WI38 (cell line): ENCODE data around the gene SYNGR1.
"Not testable (repeated sequence)": the region's sequence is repeated elsewhere in the genome, so short reads cannot be mapped to it uniquely, and the experiment has no call there.

Experiments
- H3K4me3 ChIP-seq: 2 replicates; pipeline ENCODE4 v1.5.1; 2011; ENCODE audit warnings: low read depth, mild to moderate bottlenecking, control low read depth, low read length
- TF ChIP-seq, protein P1 (sequence below): IDR thresholded peaks from 2 replicates; pipeline ENCODE4 v1.5.1; 2012; ENCODE audit warnings: low read depth, mild to moderate bottlenecking, control low read depth, low read length

SYNGR1 gene

DNA sequence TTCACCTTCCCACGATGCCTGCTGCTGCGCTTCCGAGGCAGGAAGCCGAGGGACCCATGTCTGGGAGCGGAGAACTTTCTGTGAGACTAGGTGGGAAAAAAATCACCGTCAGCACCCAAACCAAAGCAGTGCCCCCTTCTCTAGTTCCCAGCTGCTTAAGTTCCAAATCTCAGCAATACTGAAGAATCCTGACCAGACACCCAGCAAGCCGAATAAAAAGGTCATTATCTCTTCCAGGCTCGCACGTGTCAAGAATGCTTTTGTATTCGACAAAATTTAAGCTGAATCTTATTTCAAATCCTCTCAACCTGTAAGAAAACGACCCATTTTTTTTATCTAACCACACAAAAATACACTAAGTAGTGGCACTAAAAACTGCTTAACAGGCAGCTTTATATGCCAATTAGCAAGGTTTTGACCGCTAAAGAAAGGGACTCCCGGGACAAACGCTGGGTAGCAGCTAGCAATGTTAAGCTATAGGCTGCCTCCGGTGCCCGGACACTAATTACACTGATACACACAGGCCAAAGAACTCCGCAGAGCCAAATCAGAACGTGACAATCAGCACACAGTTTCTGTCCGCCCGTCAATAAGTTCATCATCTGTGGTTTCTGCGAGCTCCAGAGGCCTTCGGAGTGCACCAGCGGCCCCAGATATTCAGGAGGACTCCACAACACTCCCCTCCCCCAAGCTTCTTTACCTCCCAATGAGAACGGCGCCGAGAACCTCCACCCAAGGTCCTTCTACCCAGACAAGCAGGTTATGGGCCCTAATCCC, 31.1 kb upstream of the SYNGR1 start:
- TF ChIP-seq, protein P1, sequence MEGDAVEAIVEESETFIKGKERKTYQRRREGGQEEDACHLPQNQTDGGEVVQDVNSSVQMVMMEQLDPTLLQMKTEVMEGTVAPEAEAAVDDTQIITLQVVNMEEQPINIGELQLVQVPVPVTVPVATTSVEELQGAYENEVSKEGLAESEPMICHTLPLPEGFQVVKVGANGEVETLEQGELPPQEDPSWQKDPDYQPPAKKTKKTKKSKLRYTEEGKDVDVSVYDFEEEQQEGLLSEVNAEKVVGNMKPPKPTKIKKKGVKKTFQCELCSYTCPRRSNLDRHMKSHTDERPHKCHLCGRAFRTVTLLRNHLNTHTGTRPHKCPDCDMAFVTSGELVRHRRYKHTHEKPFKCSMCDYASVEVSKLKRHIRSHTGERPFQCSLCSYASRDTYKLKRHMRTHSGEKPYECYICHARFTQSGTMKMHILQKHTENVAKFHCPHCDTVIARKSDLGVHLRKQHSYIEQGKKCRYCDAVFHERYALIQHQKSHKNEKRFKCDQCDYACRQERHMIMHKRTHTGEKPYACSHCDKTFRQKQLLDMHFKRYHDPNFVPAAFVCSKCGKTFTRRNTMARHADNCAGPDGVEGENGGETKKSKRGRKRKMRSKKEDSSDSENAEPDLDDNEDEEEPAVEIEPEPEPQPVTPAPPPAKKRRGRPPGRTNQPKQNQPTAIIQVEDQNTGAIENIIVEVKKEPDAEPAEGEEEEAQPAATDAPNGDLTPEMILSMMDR, result no peak
- H3K4me3 ChIP-seq, result peak overlapping the region; percentile 95

DNA sequence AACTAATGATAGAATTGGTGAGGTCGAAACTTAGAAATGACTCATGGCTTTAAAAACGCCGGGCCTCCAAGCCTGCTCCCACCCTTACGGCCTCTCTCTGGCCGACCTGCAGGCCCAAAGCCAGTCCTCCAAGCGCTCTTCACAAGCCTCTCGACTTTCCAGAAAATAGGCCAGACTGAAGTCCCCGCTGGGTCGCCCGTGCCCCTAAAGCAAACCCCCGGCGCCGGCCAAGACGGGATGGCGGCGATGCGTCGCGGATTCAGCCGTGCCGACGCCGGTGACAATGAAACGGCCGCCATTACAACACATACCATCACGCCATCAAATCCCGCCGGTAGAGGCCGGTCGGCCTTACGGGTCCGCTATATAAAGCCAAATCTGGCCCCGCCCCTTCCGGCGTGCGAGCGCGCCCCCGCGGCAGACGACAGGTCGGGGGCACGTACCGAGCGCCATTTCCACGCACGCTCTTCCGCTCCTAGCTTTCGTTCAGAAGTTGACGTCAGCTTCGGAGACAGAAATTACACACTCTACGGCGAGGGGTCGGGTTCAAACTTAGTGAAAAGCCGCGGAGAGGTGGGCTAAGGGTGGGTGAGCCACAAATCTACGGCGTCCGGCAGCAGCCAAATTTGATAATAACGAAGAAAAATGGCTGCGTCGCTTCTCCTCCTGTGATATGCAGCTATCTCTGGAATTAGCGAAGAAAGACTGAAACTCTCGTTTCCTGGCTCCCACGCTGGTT, 30.3 kb upstream of the SYNGR1 start, which contains the start of gene RPL3:
TSS of gene RPL3 (minus strand) at position 340 of the 739 bp plus-strand sequence. CDS start at position 314, 26 bp downstream.
- peak within 1 kb of the TSS; percentile 95 for H3K4me3 ChIP-seq
- TF ChIP-seq, protein P1, result no peak

DNA sequence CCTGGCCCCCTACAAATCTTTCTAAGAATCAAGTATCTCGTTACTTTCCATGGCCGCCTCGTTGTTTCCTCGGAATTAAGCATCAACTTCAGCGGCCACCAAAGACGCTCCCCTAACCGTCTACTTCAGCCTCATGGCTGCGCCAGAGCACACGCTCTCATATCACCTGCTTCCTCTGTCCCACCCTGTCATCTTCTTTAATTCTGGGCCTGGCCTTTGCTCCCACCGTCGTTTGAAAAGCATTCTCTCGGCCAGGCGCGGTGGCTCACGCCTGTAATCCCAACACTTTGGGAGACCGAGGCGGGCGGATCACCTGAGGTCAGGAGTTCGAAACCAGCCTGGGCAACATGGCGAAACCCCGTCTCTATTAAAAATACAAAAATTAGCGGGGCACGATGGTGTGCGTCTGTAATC, 29.2 kb upstream of the SYNGR1 start:
- not testable (repeated sequence) for H3K4me3 ChIP-seq

DNA sequence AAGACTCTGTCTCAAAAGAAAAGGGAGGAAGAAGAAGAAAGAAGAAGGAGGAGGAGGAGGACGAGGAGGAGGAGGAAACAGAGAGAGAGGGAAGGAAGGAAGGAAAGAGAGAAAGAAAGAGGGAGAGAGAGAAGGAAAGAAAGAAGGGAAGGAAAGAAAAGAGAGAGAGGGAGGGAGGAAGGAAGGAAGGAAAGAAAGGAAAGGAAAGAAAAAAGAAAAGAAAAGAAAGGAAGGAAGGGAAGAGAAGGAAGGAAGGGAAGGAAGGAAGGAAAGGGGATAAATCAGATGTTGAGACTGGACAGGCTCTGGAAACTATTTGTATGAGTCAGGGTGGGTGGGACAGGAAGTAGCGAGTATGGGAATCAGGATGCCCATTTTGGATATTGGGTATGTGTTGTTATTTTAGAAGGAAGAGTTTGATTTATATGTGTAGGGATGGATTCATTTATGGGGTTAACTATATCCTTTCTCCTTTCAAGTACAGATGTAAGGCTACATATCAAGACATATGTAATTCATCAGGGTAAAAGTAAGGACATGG, 24.3 kb upstream of the SYNGR1 start:
- TF ChIP-seq, protein P1, result no peak
- H3K4me3 ChIP-seq, result no peak overlapping the region

DNA sequence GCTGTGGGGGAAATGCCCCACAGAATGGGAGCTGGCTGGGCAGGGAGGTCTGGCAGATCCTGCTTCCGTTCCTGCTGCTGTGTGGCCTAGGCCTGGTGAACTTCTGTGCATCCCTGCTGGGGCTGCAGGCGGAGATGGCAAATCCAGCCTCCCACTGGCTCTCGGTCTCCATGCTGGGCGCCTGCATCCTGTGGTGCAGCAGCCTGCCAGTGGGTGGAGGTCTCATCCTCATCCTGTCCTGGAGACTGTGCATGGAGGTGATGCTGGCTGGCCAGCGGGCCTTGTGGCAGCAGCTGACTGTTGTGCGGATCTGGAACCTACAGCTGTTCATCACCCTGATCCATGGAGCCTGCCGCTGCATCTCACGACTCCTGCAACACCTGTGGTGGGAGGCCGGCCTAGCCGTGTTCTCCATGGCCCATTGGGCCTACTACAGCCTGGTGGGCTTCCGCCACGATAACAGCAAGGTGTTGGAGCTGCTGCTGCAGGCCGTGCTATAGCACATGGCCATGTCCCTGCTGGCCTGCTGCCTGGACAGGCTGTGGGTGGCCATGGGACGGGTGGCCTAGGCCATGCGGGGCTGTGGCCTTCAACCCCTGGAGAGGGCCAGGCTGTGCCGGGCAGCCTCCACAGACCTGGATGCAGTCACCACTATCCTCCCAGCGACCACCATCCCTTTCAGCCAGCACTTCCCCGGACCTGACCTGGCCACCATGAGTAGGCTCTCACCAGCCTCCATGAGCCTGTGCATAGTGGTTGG, 21.6 kb upstream of the SYNGR1 start:
- no peak overlapping the region for H3K4me3 ChIP-seq
- TF ChIP-seq, protein P1, result no peak

DNA sequence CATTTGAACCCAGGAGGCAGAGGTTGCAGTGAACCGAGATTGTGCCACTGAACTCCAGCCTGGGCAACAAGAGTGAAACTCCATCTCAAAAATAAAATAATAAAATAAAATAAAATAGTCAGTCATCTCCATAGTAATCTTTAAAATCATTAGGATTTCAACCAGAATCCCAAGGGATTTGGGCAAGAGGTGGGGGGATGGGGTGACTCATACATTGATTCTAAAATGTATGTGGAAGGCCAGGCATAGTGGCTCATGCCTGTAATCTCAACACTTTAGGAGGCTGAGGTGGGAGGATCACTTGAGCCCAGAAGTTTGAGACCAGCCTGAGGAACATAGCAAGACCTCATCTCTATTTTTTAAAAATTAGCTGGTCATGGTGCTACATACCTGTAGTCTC, 19.2 kb upstream of the SYNGR1 start:
- H3K4me3 ChIP-seq, result not testable (repeated sequence)

DNA sequence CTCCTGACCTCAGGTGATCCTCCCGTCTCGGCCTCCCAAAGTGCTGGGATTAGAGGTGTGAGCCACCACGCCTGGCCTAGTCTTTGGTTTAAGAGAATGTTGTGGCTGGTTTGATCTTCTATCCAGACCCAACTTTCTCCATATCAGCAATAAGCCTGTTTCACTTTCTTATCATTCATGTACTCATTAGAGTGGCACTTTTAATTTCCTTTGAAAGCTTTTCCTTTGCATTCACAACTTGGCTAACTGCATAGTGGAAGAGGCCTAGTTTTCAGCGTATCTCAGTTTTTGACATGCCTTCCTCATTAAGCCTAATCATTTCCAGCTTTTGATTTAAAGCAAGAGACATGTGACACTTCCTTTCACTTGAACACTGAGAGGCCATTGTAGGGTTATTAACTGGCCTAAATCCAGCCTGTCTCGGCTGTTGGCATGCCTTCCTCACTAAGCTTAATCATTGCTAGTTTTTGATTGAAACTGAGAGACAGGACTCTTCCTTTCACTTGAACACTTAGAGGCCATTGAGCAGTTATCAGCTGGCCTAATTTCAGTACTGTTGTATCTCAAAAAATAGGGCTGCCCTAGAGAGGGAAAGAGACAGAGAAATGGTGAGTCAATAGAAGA, 17.2 kb upstream of the SYNGR1 start:
- TF ChIP-seq, protein P1, result no peak
- no peak overlapping the region for H3K4me3 ChIP-seq
